AG04449 (cell line): ENCODE data around the gene NOL12.
A peak's percentile ranks its signal among the peaks of the same experiment; 100 is the strongest.
"Not testable (repeated sequence)": the region's sequence is repeated elsewhere in the genome, so short reads cannot be mapped to it uniquely, and the experiment has no call there.

Source experiments
- CTCF ChIA-PET: fragments of 350-600 bp; formaldehyde crosslinking; extraction: SDS; loops from one replicate; lab custom pipeline; 2021; ENCODE audit warnings: antibody characterized with exemption; lab: Yijun Ruan, JAX
- POLR2A ChIA-PET: fragments of 400-600, 350-600 bp; formaldehyde crosslinking; extraction: SDS; loops from one replicate; lab custom pipeline; 2020; ENCODE audit warnings: antibody characterized with exemption, inconsistent platforms; lab: Yijun Ruan, JAX
- DNase-seq: peaks from one replicate; pipeline ENCODE4 v3.0.0-alpha.2; 2010; ENCODE audit warnings: low read depth, low spot score
- H3K4me3 ChIP-seq: 2 replicates; pipeline ENCODE4 v1.5.1; 2011; ENCODE audit warnings: low read depth, mild to moderate bottlenecking, control low read depth, low read length
- TF ChIP-seq, protein P1 (sequence below): IDR thresholded peaks from one replicate; pipeline ENCODE4 v1.5.1; 2011; ENCODE audit warnings: mild to moderate bottlenecking, moderate library complexity, low read length, control low read depth, inconsistent platforms; ENCODE audit not compliant: insufficient read depth; ENCODE audit errors: missing control alignments

Gene NOL12

GRCh38 chr22:37710675-37711074, 24.5 kb downstream of the NOL12 start:
- no peak overlapping the region for H3K4me3 ChIP-seq
- DNase-seq = no peak
- ChIA-PET CTCF (interaction anchor here (1.0 kb wide), 1 partner anchor 15 kb away, joined by 3 read pairs; no protein-coding TSS in a partner anchor), POLR2A (interaction anchor here (1.3 kb wide), 1 partner anchor 36 kb away, joined by 3 read pairs; the partner anchor contains the start of gene LGALS1)
- TF ChIP-seq, protein P1, sequence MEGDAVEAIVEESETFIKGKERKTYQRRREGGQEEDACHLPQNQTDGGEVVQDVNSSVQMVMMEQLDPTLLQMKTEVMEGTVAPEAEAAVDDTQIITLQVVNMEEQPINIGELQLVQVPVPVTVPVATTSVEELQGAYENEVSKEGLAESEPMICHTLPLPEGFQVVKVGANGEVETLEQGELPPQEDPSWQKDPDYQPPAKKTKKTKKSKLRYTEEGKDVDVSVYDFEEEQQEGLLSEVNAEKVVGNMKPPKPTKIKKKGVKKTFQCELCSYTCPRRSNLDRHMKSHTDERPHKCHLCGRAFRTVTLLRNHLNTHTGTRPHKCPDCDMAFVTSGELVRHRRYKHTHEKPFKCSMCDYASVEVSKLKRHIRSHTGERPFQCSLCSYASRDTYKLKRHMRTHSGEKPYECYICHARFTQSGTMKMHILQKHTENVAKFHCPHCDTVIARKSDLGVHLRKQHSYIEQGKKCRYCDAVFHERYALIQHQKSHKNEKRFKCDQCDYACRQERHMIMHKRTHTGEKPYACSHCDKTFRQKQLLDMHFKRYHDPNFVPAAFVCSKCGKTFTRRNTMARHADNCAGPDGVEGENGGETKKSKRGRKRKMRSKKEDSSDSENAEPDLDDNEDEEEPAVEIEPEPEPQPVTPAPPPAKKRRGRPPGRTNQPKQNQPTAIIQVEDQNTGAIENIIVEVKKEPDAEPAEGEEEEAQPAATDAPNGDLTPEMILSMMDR = no peak

GRCh38 chr22:37711490-37711889, 25.3 kb downstream of the NOL12 start:
- ChIA-PET POLR2A (interaction anchor here (1.3 kb wide), 1 partner anchor 36 kb away, joined by 3 read pairs; the partner anchor contains the start of gene LGALS1), CTCF (interaction anchor here (0.8 to 1.3 kb wide), 3 partner anchors 14 to 85 kb away, joined by 3 to 5 read pairs (median 3); partner anchors contain the start of gene TRIOBP)
- TF ChIP-seq, protein P1 = no peak
- no peak overlapping the region for H3K4me3 ChIP-seq
- DNase-seq = no peak

DNA sequence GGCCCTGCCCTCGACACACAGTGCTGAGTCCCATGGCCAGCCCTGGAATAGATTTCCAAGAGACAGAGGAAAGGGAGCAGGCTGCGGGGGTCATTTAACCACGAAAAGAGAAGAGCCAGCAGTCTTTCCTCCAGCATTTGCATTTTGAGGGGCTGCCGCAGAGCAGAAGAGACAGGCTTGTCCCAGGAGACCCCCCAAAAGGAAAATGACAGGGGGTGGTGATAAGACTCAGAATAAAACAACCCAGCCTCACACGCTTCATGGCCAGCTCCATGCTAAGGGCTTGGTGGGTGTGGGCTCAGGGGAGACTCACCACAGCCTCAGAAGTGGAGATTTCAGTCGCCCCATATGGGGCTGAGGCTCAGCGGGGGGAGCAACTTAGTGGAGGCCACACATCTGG, 27.6 kb downstream of the NOL12 start:
- ChIA-PET CTCF (interaction anchor here (0.8 kb wide), 1 partner anchor 89 kb away, joined by 3 read pairs; no protein-coding TSS in a partner anchor), POLR2A (no interaction called here)
- no peak overlapping the region for H3K4me3 ChIP-seq
- DNase-seq = no peak
- TF ChIP-seq, protein P1 = no peak

- TF ChIP-seq, protein P1 = no peak
Measured at GRCh38 chr22:37714634-37715033, 28.5 kb downstream of the NOL12 start.

DNA sequence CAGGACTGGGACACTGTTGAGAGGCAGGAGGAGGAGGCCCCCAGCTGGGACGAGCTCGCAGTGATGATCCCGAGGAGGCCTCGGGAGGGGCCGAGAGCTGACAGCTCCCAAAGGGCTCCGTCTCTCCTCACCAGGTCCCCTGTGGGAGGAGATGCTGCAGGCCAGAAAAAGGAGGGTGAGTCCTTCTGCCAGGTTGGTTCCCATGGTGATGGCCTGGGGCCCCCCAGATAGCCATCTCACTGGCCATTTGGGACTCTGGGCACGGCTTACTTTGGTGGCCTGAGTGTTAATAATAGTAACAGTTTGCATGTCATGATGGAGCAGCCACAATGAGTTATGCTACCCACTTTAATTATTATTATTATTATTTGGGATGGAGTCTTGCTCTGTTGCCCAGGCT, 29.6 kb downstream of the NOL12 start:
- no peak overlapping the region for H3K4me3 ChIP-seq
- DNase-seq = no peak
- ChIA-PET POLR2A (no interaction called here), CTCF (no interaction called here)
- TF ChIP-seq, protein P1 = no peak

More at GRCh38 chr22:37714634-37715033, 28.5 kb downstream of the NOL12 start:
- no peak for DNase-seq
- ChIA-PET CTCF (interaction anchor here (1.1 to 1.4 kb wide), 2 partner anchors 17 to 22 kb away, joined by 3 to 4 read pairs; no protein-coding TSS in a partner anchor), POLR2A (no interaction called here)
- H3K4me3 ChIP-seq = no peak overlapping the region

DNA sequence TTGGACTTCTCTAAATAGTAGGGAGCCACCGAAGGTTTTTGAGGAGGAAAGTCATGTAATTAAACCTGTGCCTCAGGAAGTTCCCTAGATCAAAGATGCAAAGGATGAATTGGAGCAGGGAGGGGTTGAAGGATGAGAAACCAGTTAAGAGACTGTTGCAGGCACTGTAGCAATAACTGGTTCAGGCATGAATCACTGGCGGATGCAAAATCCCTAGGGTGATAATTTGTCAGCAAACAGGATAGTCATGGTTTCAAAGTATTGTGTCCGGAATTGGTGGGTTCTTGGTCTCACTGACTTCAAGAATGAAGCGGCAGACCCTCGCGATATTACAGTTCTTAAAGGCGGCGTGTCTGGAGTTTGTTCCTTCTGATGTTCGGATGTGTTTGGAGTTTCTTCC, 30.6 kb downstream of the NOL12 start:
- TF ChIP-seq, protein P1 = no peak
- CTCF ChIA-PET = no interaction called here
- POLR2A ChIA-PET = no interaction called here
- H3K4me3 ChIP-seq = no peak overlapping the region
- peak; percentile 4 for DNase-seq

- H3K4me3 ChIP-seq, CTCF ChIA-PET, DNase-seq: not testable (repeated sequence)
- POLR2A ChIA-PET = interaction anchor here (0.7 kb wide), 1 partner anchor 10 kb away, joined by 3 read pairs; no protein-coding TSS in a partner anchor
Measured at GRCh38 chr22:37717235-37717634, 31.1 kb downstream of the NOL12 start.

DNA sequence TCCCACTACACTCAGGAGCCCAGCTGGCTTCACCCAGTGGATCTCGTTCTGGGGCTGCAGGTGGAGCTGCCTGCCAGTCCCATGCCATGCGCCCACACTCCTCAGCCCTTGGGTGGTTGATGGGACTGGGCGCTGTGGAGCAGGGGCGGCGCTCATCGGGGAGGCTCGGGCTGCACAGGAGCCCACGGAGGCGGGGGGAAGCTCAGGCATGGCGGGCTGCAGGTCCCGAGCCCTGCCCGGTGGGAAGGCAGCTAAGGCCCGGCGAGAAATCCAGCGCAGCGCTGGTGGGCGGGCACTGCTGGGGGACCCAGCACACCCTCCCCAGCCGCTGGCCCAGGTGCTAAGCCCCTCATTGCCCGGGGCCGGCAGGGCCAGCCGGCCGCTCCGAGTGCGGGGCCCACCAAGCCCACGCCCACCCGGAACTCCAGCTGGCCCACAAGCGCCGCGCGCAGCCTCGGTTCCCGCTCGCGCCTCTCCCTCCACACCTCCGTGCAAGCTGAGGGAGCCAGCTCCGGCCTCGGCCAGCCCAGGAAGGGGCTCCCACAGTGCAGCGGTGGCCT, 31.7 kb downstream of the NOL12 start:
- H3K4me3 ChIP-seq, CTCF ChIA-PET, DNase-seq: not testable (repeated sequence)
- POLR2A ChIA-PET = interaction anchor here (0.7 kb wide), 1 partner anchor 10 kb away, joined by 3 read pairs; no protein-coding TSS in a partner anchor
